Kasumi-1 (cell line): Measurements from ENCODE around the gene TEX35.
"Not testable (repeated sequence)": the region's sequence is repeated elsewhere in the genome, so short reads cannot be mapped to it uniquely, and the experiment has no call there.

ENCODE experiments used
- DNase-seq, 2 experiments: peaks; one replicate each; lab custom pipeline; 2025; lab: John Stamatoyannopoulos, UW

Gene TEX35

GRCh38 chr1:178541829-178542553 is 29.1 kb downstream of the TEX35 start:
- peak; percentile 23 to 42 for DNase-seq

GRCh38 chr1:178542554-178543289 is 29.8 kb downstream of the TEX35 start:
- peak; percentile 53 to 77 for DNase-seq

DNA sequence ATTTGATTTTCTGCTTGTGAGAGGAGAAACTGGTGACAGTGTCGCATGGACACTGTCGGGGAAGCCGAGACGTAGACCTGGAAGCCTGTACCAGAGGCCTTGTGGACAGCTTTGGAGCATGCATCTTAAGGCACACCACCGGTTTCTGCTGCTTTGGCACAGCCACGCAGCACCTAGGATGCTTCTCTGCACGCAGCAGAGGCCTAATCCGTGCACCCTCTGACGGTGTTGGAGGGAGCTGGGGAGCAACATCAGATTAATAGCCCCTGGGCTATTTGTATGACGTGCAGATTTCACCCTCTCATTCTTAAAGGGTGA is 30.3 kb downstream of the TEX35 start:
- DNase-seq, result peak; percentile 47 to 64

GRCh38 chr1:178544531-178544930 is 31.6 kb downstream of the TEX35 start:
- DNase-seq, result no peak

DNA sequence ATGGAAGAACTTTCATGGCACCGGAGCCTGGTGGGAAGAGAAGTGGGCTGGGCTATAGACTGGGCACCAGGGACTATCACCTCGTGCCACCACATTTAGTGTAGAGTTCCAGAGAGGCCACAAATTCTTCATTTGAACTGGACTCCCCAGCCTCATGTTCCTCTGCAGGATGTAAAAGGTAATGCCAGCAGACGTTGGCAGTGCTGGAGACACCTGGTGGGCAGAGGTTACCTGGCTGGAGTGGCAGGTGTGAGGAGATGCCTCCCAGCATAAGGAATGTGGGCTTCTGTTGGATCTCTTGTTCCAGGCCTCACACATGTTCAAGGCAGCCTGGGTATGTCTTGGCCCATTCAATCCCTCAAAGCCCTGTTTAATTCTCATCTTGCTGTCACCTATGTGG is 35.2 kb downstream of the TEX35 start:
- no peak for DNase-seq

DNA sequence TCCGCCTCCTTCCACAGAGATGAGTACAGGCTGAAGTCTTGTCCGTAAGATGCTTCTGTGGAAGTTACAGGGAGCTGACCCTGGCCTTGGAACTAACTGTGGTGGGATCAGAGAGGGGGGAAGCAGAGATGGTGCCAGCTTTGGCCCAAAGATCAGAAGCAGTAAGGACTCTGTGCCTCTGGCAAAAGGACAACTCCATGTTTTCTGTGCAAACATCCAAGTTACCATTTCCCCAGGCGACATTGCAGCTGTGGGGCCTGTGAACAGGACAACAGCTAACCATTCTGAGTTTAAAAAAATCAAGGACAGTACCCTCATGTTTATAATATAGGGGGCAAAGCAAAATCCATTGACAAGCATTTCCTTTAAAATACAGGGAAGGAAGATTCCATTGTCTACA is 38.4 kb downstream of the TEX35 start:
- DNase-seq, result no peak

- no peak for DNase-seq
These were observed 39.0 kb downstream of the TEX35 start for GRCh38 chr1:178551940-178552339.

DNA sequence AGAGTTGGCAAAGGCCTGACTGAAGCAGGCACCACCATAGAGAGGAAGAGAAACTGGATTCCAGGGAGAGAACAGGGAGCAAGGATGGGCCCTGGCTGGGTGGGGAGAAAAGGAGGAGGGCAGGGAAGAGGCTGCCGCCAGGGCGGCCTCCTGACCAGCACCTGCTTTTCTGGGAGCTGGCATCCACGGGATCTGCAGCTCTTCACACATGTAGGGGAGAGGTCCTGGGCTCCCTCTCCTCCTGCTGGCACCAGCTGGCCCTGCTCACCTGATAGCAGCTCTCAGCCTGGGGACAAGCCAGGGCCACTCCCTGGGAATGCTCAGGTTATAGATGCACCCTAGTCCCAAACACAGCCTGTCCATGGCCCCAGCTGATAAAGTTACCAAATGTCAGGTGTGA is 39.9 kb downstream of the TEX35 start:
- no peak for DNase-seq

DNA sequence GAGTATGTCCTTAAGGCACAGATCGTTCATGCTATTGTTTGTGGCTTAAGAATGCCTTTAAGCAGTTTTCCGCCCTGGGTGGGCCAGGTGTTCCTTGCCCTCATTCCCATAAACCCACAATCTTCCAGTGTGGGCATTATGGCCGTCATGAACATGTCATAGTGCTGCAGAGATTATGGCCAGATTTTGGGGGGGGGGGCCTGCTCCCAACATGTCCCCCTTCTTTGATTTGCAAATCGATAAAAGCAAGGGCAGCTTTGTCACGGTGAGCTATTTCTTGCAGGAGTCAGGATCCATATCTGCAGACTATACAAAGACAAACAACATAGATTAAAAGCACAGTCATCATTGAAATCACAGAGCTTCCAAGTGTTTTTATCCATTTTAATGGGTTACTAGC is 41.4 kb downstream of the TEX35 start:
- not testable (repeated sequence) for DNase-seq

DNA sequence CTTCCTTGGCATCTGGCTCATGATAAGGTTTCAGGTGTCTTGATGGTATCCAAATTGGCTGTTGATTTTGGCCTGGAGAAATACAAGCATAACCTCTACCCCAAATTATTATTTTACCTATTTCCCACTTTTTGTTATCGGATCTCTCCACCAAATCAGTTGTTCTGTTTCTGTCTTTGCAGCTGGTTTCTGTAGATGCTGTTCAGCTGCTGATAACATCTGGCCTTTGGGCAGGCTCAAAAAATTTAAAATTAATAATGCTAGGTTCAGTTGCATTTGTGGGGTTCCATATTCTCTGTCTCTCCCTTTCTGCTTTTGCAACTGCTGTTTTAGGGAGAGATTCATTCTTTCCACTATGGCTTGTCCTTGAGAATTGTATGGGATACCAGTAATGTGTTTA is 42.7 kb downstream of the TEX35 start:
- not testable (repeated sequence) for DNase-seq

GRCh38 chr1:178558816-178559215 is 45.9 kb downstream of the TEX35 start:
- DNase-seq, result not testable (repeated sequence)

DNA sequence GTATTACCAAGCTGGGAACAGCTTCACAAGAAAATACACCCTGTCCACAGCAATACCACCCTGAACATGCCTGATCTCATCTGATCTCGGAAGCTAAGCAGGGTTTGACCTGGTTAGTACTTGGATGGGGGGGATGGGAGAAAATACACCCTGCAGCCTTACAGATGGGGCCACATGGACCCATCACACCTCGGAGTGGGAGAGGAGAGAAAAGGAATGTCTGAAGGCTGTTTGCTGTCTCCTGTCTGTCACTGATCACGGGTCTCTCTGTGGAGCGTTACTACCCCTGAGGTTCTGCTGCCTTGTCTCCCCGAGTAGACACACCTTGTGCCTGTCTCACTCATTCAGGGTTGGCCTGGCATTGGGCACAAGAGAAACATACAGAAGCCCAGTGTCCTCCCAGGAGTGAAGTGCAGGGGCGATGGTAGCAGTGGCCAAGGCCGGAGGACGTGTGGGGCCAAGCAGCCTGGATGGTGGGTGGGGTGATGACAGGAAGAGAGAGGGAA is 48.0 kb downstream of the TEX35 start:
- DNase-seq, result no peak

GRCh38 chr1:178563099-178563820 is 50.4 kb downstream of the TEX35 start:
- DNase-seq, result no peak

DNA sequence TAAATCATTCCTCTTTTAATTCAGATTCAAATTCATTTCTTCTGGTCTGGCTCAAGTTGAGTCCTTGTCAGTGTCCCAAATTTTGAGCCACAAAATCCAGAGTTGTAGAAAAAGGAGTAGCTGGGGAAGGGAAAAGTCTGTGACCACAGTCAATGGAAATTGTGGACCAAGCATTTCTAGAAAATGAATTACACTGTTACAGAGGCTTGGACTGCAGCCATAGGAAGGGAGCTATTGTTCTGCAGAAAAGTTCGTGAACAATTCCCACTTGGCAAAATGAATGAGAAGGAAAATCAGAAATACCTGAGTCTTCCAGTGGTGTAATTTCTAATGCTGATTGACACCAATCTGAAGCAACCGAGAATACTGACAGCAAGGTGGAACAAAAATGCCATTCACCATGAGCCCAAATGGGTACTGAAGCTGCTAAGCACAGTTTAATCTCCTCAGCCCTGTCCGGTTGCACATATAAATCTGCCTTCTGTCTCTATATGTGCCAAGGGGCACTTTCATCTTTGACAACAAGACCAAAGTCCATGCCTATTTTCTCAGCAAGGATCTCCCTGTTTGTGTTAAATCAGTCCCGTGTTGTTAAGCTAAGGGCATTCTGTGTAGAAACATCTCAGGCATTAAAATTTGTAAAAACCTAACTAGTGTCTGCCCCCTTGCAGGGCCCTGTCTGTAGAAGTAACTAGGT is 51.3 kb downstream of the TEX35 start:
- no peak for DNase-seq

DNA sequence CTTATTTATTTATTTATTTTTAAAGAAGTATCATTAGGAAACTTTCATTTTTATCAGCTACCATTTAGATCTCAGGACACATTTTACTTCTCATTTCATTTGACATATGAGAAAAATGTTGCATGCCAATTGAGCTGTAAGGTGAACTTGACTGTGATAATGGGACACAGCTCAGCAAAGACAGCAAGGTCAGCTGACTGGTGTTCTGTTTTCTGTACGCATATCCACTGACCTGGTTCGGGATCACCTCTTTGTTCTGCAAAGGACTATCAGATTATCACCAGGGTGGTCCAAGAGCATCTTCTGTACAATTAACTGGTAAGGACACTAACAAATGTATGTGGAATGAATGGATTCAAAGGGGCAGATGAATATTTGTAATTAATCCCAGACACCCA is 51.9 kb downstream of the TEX35 start:
- no peak for DNase-seq

- DNase-seq, result no peak
These were observed 52.7 kb downstream of the TEX35 start for GRCh38 chr1:178565586-178565985.

DNA sequence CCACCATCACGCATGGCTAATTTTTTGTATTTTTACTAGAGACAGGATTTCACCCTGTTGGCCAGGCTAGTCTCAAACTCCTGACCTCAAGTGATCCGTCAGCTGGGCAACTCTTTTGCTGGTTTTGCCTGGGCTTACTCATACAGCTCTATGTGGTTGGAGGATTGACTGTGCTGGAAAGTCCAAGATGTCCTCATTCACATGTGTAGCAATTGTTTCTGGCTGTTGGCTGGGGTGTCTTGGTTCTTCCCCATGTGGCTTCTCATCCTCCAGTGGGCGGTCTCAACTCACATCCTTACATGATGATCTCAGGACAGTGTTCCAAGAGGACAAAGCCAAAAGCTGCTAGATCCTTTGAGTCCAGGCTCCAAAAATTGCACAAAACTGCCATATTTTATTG is 53.3 kb downstream of the TEX35 start:
- DNase-seq, result no peak

- DNase-seq, result no peak
These were observed 58.9 kb downstream of the TEX35 start for GRCh38 chr1:178571807-178572206.
